BLaER1 treated with 17β-estradiol and CSF1 and Interleukin-3, amounts not matched to agents 10 nM and 100 nM (cell line): ENCODE data around the gene GSTP1.
"Not testable (repeated sequence)": the region's sequence is repeated elsewhere in the genome, so short reads cannot be mapped to it uniquely, and the experiment has no call there.

Source experiments
- H3K27ac ChIP-seq, 11 experiments: shearing (Covaris generic); formaldehyde crosslinking; 2 replicates each; pipeline ENCODE4 v1.8.1; 2022
- H3K27me3 ChIP-seq, 11 experiments: shearing (Covaris generic); formaldehyde crosslinking; 2 replicates each; pipeline ENCODE4 v1.8.1; 2022
- H3K36me3 ChIP-seq, 11 experiments: shearing (Covaris generic); formaldehyde crosslinking; 2 replicates each; pipeline ENCODE4 v1.8.1; 2022
- H3K4me1 ChIP-seq, 10 experiments: shearing (Covaris generic); formaldehyde crosslinking; 2 replicates each; pipeline ENCODE4 v1.8.1; 2022
- H3K4me2 ChIP-seq, 11 experiments: shearing (Covaris generic); formaldehyde crosslinking; 2 replicates each; pipeline ENCODE4 v1.8.1; 2022
- H3K4me3 ChIP-seq, 10 experiments: shearing (Covaris generic); formaldehyde crosslinking; 2 replicates each; pipeline ENCODE4 v1.8.1; 2022
- H3K9ac ChIP-seq, 11 experiments: shearing (Covaris generic); formaldehyde crosslinking; 2 replicates each; pipeline ENCODE4 v1.8.1; 2022
- H3K9me3 ChIP-seq, 11 experiments: shearing (Covaris generic); formaldehyde crosslinking; replicated peaks in 1 of 11; 2 replicates each; pipeline ENCODE4 v1.8.1; 2022
- H4K20me1 ChIP-seq, 11 experiments: shearing (Covaris generic); formaldehyde crosslinking; 2 replicates each; pipeline ENCODE4 v1.8.1; 2022
- Cebpa-rat ChIP-seq, 11 experiments: shearing (Covaris generic); IDR thresholded peaks; 2 replicates each; pipeline ENCODE4 v1.8.1; 2022

Gene GSTP1

GRCh38 chr11:67585911-67586310 lies 2.3 kb downstream of the GSTP1 start:
- H3K4me2 ChIP-seq: peak overlapping the region; percentile 85 to 100 (median 99)
- TF ChIP-seq Cebpa-rat (IDR thresholded peaks at IDR 0.05): no peak

GRCh38 chr11:67586568-67587250 lies 3.1 kb downstream of the GSTP1 start:
- Histone ChIP-seq H3K4me3 (peak overlapping the region in 6 of 10 experiments; percentile 74 to 85 (median 76); a peak in 11 of 20 replicates), H3K27me3 (peaks cover 0 to 4% (median under 1%) of the 10 kb centered on the region in 11 experiments; a peak in 7 of 22 replicates), H3K4me1 (peaks cover 60 to 67% (median 64%) of the 10 kb centered on the region in 10 experiments), H3K9me3 (peaks cover 0 to 12% (median 0%) of the 10 kb centered on the region in 11 experiments; a peak in 2 of 22 replicates), H3K36me3 (peaks cover 7 to 55% (median 48%) of the 10 kb centered on the region in 11 experiments; a peak in 20 of 22 replicates), H4K20me1 (peaks cover 14 to 52% (median 42%) of the 10 kb centered on the region in 11 experiments; a peak in 21 of 22 replicates), H3K27ac (peak overlapping the region in 9 of 11 experiments; percentile 6 to 97 (median 60); a peak in 14 of 22 replicates), H3K9ac (peak overlapping the region in 10 of 11 experiments; percentile 42 to 97 (median 93); a peak in 18 of 22 replicates), H3K4me2 (peak overlapping the region; percentile 85 to 100 (median 99))
- no peak for TF ChIP-seq Cebpa-rat (IDR thresholded peaks at IDR 0.05)

More at GRCh38 chr11:67585911-67586310, 2.3 kb downstream of the GSTP1 start:
- H3K4me3 ChIP-seq: peak overlapping the region in 8 of 10 experiments; percentile 74 to 85 (median 79); a peak in 14 of 20 replicates
- H3K9me3 ChIP-seq: peaks cover 0 to 12% (median 0%) of the 10 kb centered on the region in 11 experiments; a peak in 2 of 22 replicates
- H3K4me1 ChIP-seq: peaks cover 65 to 71% (median 70%) of the 10 kb centered on the region in 10 experiments
- peaks cover 14 to 52% (median 42%) of the 10 kb centered on the region in 11 experiments; a peak in 21 of 22 replicates for H4K20me1 ChIP-seq
- peaks cover 0 to 11% (median 8%) of the 10 kb centered on the region in 11 experiments; a peak in 11 of 22 replicates for H3K27me3 ChIP-seq
- H3K9ac ChIP-seq: peak overlapping the region in 10 of 11 experiments; percentile 42 to 97 (median 93); a peak in 20 of 22 replicates
- peak overlapping the region in 8 of 11 experiments; percentile 23 to 97 (median 82); a peak in 11 of 22 replicates for H3K27ac ChIP-seq
- peaks cover 7 to 55% (median 48%) of the 10 kb centered on the region in 11 experiments; a peak in 20 of 22 replicates for H3K36me3 ChIP-seq

GRCh38 chr11:67588136-67588503 lies 4.5 kb downstream of the GSTP1 start:
- peaks cover 7 to 55% (median 48%) of the 10 kb centered on the region in 11 experiments; a peak in 20 of 22 replicates for H3K36me3 ChIP-seq
- peaks cover 0 to 12% (median 0%) of the 10 kb centered on the region in 11 experiments; a peak in 2 of 22 replicates for H3K9me3 ChIP-seq
- TF ChIP-seq Cebpa-rat (IDR thresholded peaks at IDR 0.05): no peak
- H3K4me1 ChIP-seq: peaks cover 46 to 53% (median 49%) of the 10 kb centered on the region in 10 experiments
- H3K27me3 ChIP-seq: no peaks in the 10 kb centered on the region
- H3K4me2 ChIP-seq: peak overlapping the region; percentile 2 to 100 (median 89); a peak in 18 of 22 replicates
- H4K20me1 ChIP-seq: peaks cover 14 to 52% (median 42%) of the 10 kb centered on the region in 11 experiments; a peak in 21 of 22 replicates
- H3K27ac ChIP-seq: peak overlapping the region in 6 of 11 experiments; percentile 59 to 95 (median 74); a peak in 7 of 22 replicates
- H3K4me3 ChIP-seq: no peak overlapping the region
- peak overlapping the region in 1 of 11 experiments; percentile 37; a peak in 2 of 22 replicates for H3K9ac ChIP-seq

- H3K4me1 ChIP-seq: peaks cover 46 to 54% (median 50%) of the 10 kb centered on the region in 10 experiments
- not testable (repeated sequence) for H3K27me3 ChIP-seq, H3K4me3 ChIP-seq, H3K9ac ChIP-seq, H3K27ac ChIP-seq
- peaks cover 7 to 55% (median 48%) of the 10 kb centered on the region in 11 experiments; a peak in 20 of 22 replicates for H3K36me3 ChIP-seq
- peaks cover 0 to 12% (median 0%) of the 10 kb centered on the region in 11 experiments; a peak in 2 of 22 replicates for H3K9me3 ChIP-seq
- peaks cover 14 to 52% (median 42%) of the 10 kb centered on the region in 11 experiments; a peak in 21 of 22 replicates for H4K20me1 ChIP-seq
- H3K4me2 ChIP-seq: peak overlapping the region in 10 of 11 experiments; percentile 14 to 100 (median 87); a peak in 16 of 22 replicates
Observed at GRCh38 chr11:67588899-67589415, 5.3 kb downstream of the GSTP1 start.

GRCh38 chr11:67592880-67593564 lies 9.4 kb downstream of the GSTP1 start:
- Histone ChIP-seq H3K27me3 (no peaks in the 10 kb centered on the region), H3K4me2 (no peak overlapping the region), H3K9ac (no peak overlapping the region), H3K27ac (no peak overlapping the region), H3K4me3 (no peak overlapping the region), H3K4me1 (peaks cover 10 to 18% (median 12%) of the 10 kb centered on the region in 10 experiments), H3K36me3 (peaks cover 4 to 19% (median 12%) of the 10 kb centered on the region in 11 experiments; a peak in 18 of 22 replicates), H4K20me1 (peaks cover 0 to 11% (median 3%) of the 10 kb centered on the region in 11 experiments; a peak in 8 of 22 replicates), H3K9me3 (peaks cover 3 to 14% (median 12%) of the 10 kb centered on the region in 11 experiments; a peak in 20 of 22 replicates)
- no peak for TF ChIP-seq Cebpa-rat (IDR thresholded peaks at IDR 0.05)

GRCh38 chr11:67593565-67593905 lies 9.9 kb downstream of the GSTP1 start:
- no peak for TF ChIP-seq Cebpa-rat (IDR thresholded peaks at IDR 0.05)
- Histone ChIP-seq H3K4me2 (no peak overlapping the region), H3K4me1 (peaks cover 4 to 12% (median 7%) of the 10 kb centered on the region in 10 experiments; a peak in 16 of 20 replicates), H3K27me3 (no peaks in the 10 kb centered on the region), H3K9ac (no peak overlapping the region), H4K20me1 (peaks cover 0 to 6% (median 0%) of the 10 kb centered on the region in 11 experiments; a peak in 4 of 22 replicates), H3K27ac (no peak overlapping the region), H3K9me3 (peaks cover 4 to 19% (median 17%) of the 10 kb centered on the region in 11 experiments; a peak in 20 of 22 replicates), H3K36me3 (peaks cover 4 to 14% (median 10%) of the 10 kb centered on the region in 11 experiments; a peak in 18 of 22 replicates), H3K4me3 (no peak overlapping the region)

GRCh38 chr11:67594480-67594879 lies 10.9 kb downstream of the GSTP1 start:
- Histone ChIP-seq H3K9me3 (peaks cover 8 to 28% (median 24%) of the 10 kb centered on the region in 11 experiments; a peak in 20 of 22 replicates), H3K27ac (no peak overlapping the region), H3K4me1 (peaks cover 0 to 4% (median 0%) of the 10 kb centered on the region in 10 experiments; a peak in 3 of 20 replicates), H3K36me3 (peaks cover 0 to 5% (median 1%) of the 10 kb centered on the region in 11 experiments; a peak in 8 of 22 replicates), H3K27me3 (no peaks in the 10 kb centered on the region), H3K4me3 (no peak overlapping the region), H4K20me1 (no peaks in the 10 kb centered on the region; a peak in 1 of 22 replicates), H3K9ac (no peak overlapping the region), H3K4me2 (no peak overlapping the region)
- TF ChIP-seq Cebpa-rat (IDR thresholded peaks at IDR 0.05): no peak

GRCh38 chr11:67596753-67597300 lies 13.2 kb downstream of the GSTP1 start:
- Histone ChIP-seq H3K9me3 (peaks cover 8 to 28% (median 24%) of the 10 kb centered on the region in 11 experiments; a peak in 20 of 22 replicates), H3K4me3 (no peak overlapping the region), H4K20me1 (no peaks in the 10 kb centered on the region; a peak in 1 of 22 replicates), H3K27me3 (no peaks in the 10 kb centered on the region), H3K4me1 (peaks cover 9 to 15% (median 12%) of the 10 kb centered on the region in 10 experiments; a peak in 19 of 20 replicates), H3K9ac (no peak overlapping the region), H3K27ac (no peak overlapping the region), H3K36me3 (no peaks in the 10 kb centered on the region), H3K4me2 (no peak overlapping the region)
- no peak for TF ChIP-seq Cebpa-rat (IDR thresholded peaks at IDR 0.05)

- H3K27ac ChIP-seq, H3K4me3 ChIP-seq, H3K36me3 ChIP-seq, H3K4me2 ChIP-seq, H3K9ac ChIP-seq, H3K27me3 ChIP-seq, H4K20me1 ChIP-seq: not testable (repeated sequence)
- Histone ChIP-seq H3K9me3 (peaks cover 8 to 28% (median 24%) of the 10 kb centered on the region in 11 experiments; a peak in 20 of 22 replicates), H3K4me1 (peaks cover 9 to 15% (median 12%) of the 10 kb centered on the region in 10 experiments; a peak in 19 of 20 replicates)
Observed at GRCh38 chr11:67597458-67597857, 13.8 kb downstream of the GSTP1 start.

GRCh38 chr11:67597963-67598362 lies 14.4 kb downstream of the GSTP1 start:
- not testable (repeated sequence) for H3K4me2 ChIP-seq, H4K20me1 ChIP-seq, H3K4me3 ChIP-seq, H3K36me3 ChIP-seq, H3K9ac ChIP-seq, H3K27ac ChIP-seq, H3K27me3 ChIP-seq
- H3K9me3 ChIP-seq: peaks cover 8 to 28% (median 24%) of the 10 kb centered on the region in 11 experiments; a peak in 20 of 22 replicates
- H3K4me1 ChIP-seq: peaks cover 9 to 15% (median 12%) of the 10 kb centered on the region in 10 experiments; a peak in 19 of 20 replicates
